Measurements from ENCODE around the gene MEF2B.

Gene MEF2B

DNA sequence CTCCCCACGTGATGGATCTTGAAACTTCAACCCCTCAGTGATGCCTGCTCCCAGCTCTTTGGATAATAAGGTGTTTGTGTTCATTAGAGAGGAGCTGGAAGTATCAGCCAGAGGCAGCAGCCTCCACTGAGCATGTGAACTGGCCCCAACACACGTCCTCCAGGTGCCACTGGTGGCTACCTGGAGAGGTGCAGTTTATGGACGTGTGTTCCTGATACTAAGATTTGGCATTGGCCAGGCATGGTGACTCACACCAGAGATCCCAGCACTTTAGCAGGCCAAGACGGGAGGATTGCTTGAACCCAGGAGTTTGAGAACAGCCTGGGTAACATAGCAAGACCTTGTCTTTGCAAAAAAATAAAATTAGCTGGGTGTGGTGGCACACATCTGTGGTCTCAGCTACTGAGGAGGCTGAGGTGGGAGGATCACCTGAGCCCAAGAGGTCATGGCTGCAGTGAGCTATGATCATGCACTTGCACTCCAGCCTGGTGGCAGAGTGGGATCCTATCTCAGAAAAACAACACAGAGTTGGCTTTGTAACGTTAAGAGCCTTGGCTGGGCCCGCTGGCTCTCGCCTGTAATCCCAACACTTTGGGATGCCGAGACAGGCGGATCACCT, 71.9 kb downstream of the MEF2B start:
- no peak for DNase-seq

DNA sequence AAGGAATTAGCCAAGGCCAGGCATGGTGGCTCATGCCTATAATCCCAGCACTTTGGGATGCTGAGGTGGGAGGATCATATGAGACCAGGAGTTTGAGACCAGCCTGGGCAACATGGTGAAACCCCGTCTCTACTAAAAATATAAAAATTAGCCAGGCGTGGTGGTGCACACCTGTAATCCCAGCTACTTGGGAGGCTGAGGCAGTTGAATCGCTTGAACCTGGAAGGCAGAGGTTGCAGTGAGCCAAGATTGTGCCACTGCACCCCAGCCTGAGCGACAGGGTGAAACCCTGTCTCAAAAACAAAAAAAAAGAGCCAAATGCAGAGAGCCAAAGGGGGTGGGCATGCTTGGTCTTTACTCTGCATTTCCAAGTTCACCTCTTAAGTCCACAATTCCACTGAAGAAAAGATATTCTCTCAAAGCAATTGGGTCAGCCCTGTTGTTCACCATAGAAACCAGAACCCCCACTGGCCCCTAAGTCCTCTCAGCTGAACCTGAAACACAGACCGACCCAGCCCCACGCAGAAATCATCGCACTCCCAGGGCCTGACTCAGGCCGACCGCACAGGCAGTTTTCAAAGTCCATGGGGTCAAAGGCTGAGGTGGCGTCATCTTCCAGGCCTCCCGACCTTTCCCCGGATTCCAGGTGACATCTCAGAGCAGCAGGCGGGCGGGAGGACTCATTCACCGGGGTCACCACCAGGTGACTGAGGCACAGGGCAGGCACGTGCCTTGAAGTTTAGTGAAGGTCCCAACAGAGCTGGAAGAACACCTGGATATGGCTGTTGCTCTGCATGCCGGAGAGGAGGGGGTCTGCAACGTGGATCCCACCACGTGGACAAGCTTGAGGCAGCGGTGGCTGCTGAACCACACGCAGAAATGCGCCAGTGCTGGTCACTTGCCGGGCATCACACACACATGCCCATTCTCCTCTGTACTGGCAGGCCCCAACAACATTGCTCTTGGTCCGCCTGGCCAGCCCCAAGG, 73.1 kb downstream of the MEF2B start:
- no peak for DNase-seq

DNA sequence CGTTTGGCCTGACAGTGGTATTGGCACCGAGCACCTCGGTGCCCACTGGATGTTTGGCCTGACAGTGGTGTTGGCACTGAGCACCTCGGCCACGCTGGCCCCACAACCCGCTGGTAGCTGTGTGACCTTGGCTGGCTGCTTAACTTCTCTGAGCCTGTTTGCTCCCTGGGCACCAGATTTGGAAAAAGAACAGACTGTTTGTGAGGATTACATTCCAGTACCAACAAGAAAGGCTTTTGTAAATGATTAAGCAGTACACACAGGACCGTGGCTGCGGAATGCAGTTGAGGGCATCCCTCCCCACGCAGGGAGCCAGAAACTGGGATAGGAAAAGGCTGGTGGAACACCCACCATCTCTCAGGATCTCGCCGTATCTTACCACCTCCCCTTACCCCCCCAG, 74.4 kb downstream of the MEF2B start:
- DNase-seq, result no peak

Data from fibroblast of skin of back (primary cell).